HepG2 (cell line): ENCODE results near the gene PIK3C2B. TPM values are rescaled to one million over a fixed set of nuclear protein-coding genes. Genes with fewer than 3 reads are reported as not detected.
A peak's percentile ranks its signal among the peaks of the same experiment; 100 is the strongest.

Experiments
- AGO2 ChIP-seq: fragments of 200-400 bp; formaldehyde crosslinking; optimal IDR thresholded peaks from 2 replicates; pipeline ENCODE3; 2017; ENCODE audit warnings: mild to moderate bottlenecking, low read depth, low read length, moderate library complexity
- KDM1A ChIP-seq: IDR thresholded peaks from 2 replicates; pipeline ENCODE4 v1.6.1; 2016; ENCODE audit warnings: missing compliant biosample characterization
- PHB2 ChIP-seq: fragments of 450-650 bp; IDR thresholded peaks from 2 replicates; pipeline ENCODE4 v1.6.1; 2018; ENCODE audit not compliant: partially characterized antibody
- SIX1 ChIP-seq: sonication (generic); formaldehyde crosslinking; IDR thresholded peaks from 2 replicates; pipeline ENCODE4 v1.4.0; 2020; ENCODE audit warnings: missing genetic modification reagents, borderline replicate concordance
- SIX4 ChIP-seq: sonication (generic); formaldehyde crosslinking; IDR thresholded peaks from 2 replicates; pipeline ENCODE4 v1.4.0; 2020; ENCODE audit warnings: missing genetic modification reagents
- SYNCRIP ChIP-seq: fragments of 200-400 bp; formaldehyde crosslinking; IDR thresholded peaks from 2 replicates; pipeline ENCODE4 v1.6.1; 2018; ENCODE audit warnings: mild to moderate bottlenecking, low read depth, low read length; ENCODE audit not compliant: insufficient read depth
- TAF1 ChIP-seq: sonication (generic); formaldehyde crosslinking; IDR thresholded peaks from 2 replicates; pipeline ENCODE4 v1.4.0; 2020; ENCODE audit warnings: missing genetic modification reagents
- TOPORS ChIP-seq: sonication (generic); formaldehyde crosslinking; IDR thresholded peaks from 2 replicates; pipeline ENCODE4 v1.8.0; 2023; ENCODE audit warnings: mild to moderate bottlenecking, missing genetic modification reagents
- ZIK1 ChIP-seq: sonication (generic); formaldehyde crosslinking; IDR thresholded peaks from 2 replicates; pipeline ENCODE4 v1.5.0; 2020; ENCODE audit warnings: mild to moderate bottlenecking, low read depth, missing genetic modification reagents, borderline replicate concordance
- ZNF224 ChIP-seq: sonication (generic); formaldehyde crosslinking; IDR thresholded peaks from 2 replicates; pipeline ENCODE4 v1.5.0; 2020; ENCODE audit warnings: mild to moderate bottlenecking, missing genetic modification reagents
- ZNF501 ChIP-seq: sonication (generic); formaldehyde crosslinking; IDR thresholded peaks from 2 replicates; pipeline ENCODE4 v1.5.1; 2020; ENCODE audit warnings: mild to moderate bottlenecking, moderate library complexity, missing genetic modification reagents
- ZNF570 ChIP-seq: sonication (generic); formaldehyde crosslinking; IDR thresholded peaks from 2 replicates; pipeline ENCODE4 v1.4.0; 2020; ENCODE audit warnings: mild to moderate bottlenecking, missing genetic modification reagents, borderline replicate concordance
- ZNF644 ChIP-seq: IDR thresholded peaks from 2 replicates; pipeline ENCODE4 v1.6.1; 2016; ENCODE audit warnings: low read depth
- ZSCAN12 ChIP-seq: sonication (generic); formaldehyde crosslinking; IDR thresholded peaks from 2 replicates; pipeline ENCODE4 v1.9.0; 2021; ENCODE audit warnings: mild to moderate bottlenecking, missing genetic modification reagents
- polyA plus RNA-seq, 8 experiments: library from polyadenylated mRNA; depleted of rRNA in 3 of 8; stranded (reverse) in 7 of 8; unstranded in 1 of 8; fragments of >200 nt; fragmentation: Illumina TruSeq in 4 of 8; extraction: Trizol in 4 of 8; gene quantifications; 2 replicates each; pipeline versions ENCODE4 v1.2.1 to v1.2.3, GENCODE V29; 2011 to 2016; ENCODE audit warnings: low read depth in 4 of 8, missing spikeins in 1 of 8, mixed read lengths in 1 of 8; ENCODE audit not compliant: insufficient read depth in 1 of 8
- total RNA-seq, 5 experiments: library from RNA; depleted of rRNA; stranded (reverse); fragments of >200 nt; fragmentation: Illumina TruSeq; extraction: Trizol; gene quantifications; 2 replicates each; pipeline ENCODE4 v1.2.3, GENCODE V29; 2016; ENCODE audit warnings: low read depth in 1 of 5
- TF ChIP-seq, protein P1 (sequence below): sonication (generic); formaldehyde crosslinking; IDR thresholded peaks from 2 replicates; pipeline ENCODE4 v1.5.0; 2020; ENCODE audit warnings: mild to moderate bottlenecking, missing genetic modification reagents, borderline replicate concordance
- TF ChIP-seq, protein P2 (sequence below): sonication (generic); formaldehyde crosslinking; IDR thresholded peaks from 2 replicates; pipeline ENCODE4 v1.5.1; 2020; ENCODE audit warnings: mild to moderate bottlenecking, missing genetic modification reagents, moderate library complexity
- TF ChIP-seq, protein P3 (sequence below): sonication (generic); formaldehyde crosslinking; IDR thresholded peaks from 2 replicates; pipeline ENCODE4 v1.5.1; 2020; ENCODE audit warnings: mild to moderate bottlenecking, moderate library complexity, missing genetic modification reagents
- TF ChIP-seq, protein P4 (sequence below): sonication (generic); formaldehyde crosslinking; IDR thresholded peaks from 2 replicates; pipeline ENCODE4 v1.5.1; 2020; ENCODE audit warnings: missing genetic modification reagents, mild to moderate bottlenecking, borderline replicate concordance
- TF ChIP-seq, protein P5 (sequence below): sonication (generic); formaldehyde crosslinking; IDR thresholded peaks from 2 replicates; pipeline ENCODE4 v1.4.0; 2020; ENCODE audit warnings: missing genetic modification reagents, mild to moderate bottlenecking, borderline replicate concordance

PIK3C2B gene
- total and polyA plus RNA-seq, 2 of the 13 experiments (the other 11 are each of a cell fraction or from before 2014, with no cell fraction given): 3.4 to 4.5 TPM

DNA sequence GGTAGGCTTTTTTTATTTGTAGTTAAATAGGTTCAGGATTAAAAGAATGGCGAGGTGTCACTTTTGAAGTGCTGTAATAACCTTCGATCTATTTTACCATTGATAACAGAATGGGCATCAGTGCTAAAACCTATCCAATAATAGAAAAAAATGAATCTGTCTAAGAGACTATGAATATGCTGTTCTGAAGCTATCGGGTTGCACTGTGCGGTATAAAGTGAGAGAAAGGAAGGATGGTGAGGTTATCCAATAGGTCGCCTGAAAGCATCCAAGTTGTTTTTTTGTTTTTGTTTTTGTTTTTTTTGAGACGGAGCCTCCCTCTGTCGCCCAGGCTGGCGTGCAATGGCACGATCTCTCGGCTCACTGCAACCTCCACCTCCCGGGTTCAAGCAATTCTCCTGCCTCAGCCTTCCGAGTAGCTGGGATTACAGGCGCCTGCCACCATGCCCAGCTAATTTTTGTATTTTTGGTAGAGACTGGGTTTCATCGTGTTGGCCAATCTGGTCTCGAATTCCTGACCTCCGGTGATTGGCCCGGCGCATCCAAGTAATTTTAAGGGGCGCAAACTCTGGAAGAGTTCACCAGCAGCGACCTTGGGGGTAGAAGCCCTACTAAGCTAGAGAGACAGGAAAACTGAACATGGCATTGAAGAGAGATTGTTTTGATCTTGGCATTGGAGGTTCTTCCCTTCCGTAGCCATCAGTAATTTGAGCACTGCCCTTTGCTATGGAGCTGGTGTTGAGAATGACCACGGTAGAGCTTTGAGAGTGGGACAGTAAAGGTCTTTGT lies 12.9 kb upstream of the PIK3C2B start (continued):
- TF ChIP-seq, protein P1, sequence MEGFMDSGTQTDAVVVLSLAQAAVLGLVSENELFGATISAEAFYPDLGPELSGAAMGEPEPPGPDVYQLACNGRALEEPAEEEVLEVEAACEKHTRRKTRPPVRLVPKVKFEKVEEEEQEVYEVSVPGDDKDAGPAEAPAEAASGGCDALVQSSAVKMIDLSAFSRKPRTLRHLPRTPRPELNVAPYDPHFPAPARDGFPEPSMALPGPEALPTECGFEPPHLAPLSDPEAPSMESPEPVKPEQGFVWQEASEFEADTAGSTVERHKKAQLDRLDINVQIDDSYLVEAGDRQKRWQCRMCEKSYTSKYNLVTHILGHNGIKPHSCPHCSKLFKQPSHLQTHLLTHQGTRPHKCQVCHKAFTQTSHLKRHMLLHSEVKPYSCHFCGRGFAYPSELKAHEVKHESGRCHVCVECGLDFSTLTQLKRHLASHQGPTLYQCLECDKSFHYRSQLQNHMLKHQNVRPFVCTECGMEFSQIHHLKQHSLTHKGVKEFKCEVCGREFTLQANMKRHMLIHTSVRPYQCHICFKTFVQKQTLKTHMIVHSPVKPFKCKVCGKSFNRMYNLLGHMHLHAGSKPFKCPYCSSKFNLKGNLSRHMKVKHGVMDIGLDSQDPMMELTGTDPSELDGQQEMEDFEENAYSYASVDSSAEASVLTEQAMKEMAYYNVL (CRISPR knock-in tag): no peak
- TF ChIP-seq TAF1 (CRISPR knock-in tag) (no peak), AGO2 (no peak), KDM1A (CRISPR knock-in tag) (no peak), PHB2 (no peak), ZNF570 (CRISPR knock-in tag) (no peak), ZSCAN12 (CRISPR knock-in tag) (no peak), SYNCRIP (no peak), ZNF644 (0 out of 2 replicates have a peak, but pooled peaks have one; percentile 1), SIX4 (CRISPR knock-in tag) (no peak), SIX1 (CRISPR knock-in tag) (no peak), ZNF501 (CRISPR knock-in tag) (no peak), ZNF224 (CRISPR knock-in tag) (no peak), ZIK1 (CRISPR knock-in tag) (no peak), TOPORS (CRISPR knock-in tag) (no peak)
- TF ChIP-seq, protein P2, sequence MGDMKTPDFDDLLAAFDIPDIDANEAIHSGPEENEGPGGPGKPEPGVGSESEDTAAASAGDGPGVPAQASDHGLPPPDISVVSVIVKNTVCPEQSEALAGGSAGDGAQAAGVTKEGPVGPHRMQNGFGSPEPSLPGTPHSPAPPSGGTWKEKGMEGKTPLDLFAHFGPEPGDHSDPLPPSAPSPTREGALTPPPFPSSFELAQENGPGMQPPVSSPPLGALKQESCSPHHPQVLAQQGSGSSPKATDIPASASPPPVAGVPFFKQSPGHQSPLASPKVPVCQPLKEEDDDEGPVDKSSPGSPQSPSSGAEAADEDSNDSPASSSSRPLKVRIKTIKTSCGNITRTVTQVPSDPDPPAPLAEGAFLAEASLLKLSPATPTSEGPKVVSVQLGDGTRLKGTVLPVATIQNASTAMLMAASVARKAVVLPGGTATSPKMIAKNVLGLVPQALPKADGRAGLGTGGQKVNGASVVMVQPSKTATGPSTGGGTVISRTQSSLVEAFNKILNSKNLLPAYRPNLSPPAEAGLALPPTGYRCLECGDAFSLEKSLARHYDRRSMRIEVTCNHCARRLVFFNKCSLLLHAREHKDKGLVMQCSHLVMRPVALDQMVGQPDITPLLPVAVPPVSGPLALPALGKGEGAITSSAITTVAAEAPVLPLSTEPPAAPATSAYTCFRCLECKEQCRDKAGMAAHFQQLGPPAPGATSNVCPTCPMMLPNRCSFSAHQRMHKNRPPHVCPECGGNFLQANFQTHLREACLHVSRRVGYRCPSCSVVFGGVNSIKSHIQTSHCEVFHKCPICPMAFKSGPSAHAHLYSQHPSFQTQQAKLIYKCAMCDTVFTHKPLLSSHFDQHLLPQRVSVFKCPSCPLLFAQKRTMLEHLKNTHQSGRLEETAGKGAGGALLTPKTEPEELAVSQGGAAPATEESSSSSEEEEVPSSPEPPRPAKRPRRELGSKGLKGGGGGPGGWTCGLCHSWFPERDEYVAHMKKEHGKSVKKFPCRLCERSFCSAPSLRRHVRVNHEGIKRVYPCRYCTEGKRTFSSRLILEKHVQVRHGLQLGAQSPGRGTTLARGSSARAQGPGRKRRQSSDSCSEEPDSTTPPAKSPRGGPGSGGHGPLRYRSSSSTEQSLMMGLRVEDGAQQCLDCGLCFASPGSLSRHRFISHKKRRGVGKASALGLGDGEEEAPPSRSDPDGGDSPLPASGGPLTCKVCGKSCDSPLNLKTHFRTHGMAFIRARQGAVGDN (CRISPR knock-in tag): no peak
- TF ChIP-seq, protein P3, sequence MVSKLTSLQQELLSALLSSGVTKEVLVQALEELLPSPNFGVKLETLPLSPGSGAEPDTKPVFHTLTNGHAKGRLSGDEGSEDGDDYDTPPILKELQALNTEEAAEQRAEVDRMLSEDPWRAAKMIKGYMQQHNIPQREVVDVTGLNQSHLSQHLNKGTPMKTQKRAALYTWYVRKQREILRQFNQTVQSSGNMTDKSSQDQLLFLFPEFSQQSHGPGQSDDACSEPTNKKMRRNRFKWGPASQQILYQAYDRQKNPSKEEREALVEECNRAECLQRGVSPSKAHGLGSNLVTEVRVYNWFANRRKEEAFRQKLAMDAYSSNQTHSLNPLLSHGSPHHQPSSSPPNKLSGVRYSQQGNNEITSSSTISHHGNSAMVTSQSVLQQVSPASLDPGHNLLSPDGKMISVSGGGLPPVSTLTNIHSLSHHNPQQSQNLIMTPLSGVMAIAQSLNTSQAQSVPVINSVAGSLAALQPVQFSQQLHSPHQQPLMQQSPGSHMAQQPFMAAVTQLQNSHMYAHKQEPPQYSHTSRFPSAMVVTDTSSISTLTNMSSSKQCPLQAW (CRISPR knock-in tag): no peak
- TF ChIP-seq, protein P4, sequence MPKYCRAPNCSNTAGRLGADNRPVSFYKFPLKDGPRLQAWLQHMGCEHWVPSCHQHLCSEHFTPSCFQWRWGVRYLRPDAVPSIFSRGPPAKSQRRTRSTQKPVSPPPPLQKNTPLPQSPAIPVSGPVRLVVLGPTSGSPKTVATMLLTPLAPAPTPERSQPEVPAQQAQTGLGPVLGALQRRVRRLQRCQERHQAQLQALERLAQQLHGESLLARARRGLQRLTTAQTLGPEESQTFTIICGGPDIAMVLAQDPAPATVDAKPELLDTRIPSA (CRISPR knock-in tag): no peak
- TF ChIP-seq, protein P5, sequence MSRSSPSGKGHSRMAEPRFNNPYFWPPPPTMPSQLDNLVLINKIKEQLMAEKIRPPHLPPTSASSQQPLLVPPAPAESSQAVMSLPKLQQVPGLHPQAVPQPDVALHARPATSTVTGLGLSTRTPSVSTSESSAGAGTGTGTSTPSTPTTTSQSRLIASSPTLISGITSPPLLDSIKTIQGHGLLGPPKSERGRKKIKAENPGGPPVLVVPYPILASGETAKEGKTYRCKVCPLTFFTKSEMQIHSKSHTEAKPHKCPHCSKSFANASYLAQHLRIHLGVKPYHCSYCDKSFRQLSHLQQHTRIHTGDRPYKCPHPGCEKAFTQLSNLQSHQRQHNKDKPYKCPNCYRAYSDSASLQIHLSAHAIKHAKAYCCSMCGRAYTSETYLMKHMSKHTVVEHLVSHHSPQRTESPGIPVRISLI (CRISPR knock-in tag): no peak
